OCI-LY7 (cell line): ENCODE data around the gene KREMEN1.

Source experiments
- CTCF ChIP-seq: fragments of 200-600 bp; sonication (generic); conservative IDR thresholded peaks from 2 replicates; pipeline ENCODE4 v1.5.1; 2014; ENCODE audit warnings: mild to moderate bottlenecking, antibody characterized with exemption, low read length, moderate library complexity, mixed read lengths
- EZH2phosphoT487 ChIP-seq: fragments of 200-600 bp; sonication (generic); IDR thresholded peaks from 2 replicates; pipeline ENCODE4 v1.6.1; 2018; ENCODE audit warnings: low read depth, borderline replicate concordance, mild to moderate bottlenecking, mixed run types, antibody characterized with exemption, low read length, moderate library complexity, mixed read lengths

GRCh38 chr22:29184849-29185490, 112.1 kb downstream of the KREMEN1 start:
- TF ChIP-seq CTCF (no peak), EZH2phosphoT487 (no peak)
